ENCODE results near the gene ANXA3. TPM values are rescaled to one million over a fixed set of nuclear protein-coding genes. Genes with fewer than 3 reads are reported as not detected.

ANXA3 gene
- total RNA-seq, 2 donors from 2014 or later: 13.8 to 20.0 TPM

GRCh38 chr4:78627966-78628678 lies 76.6 kb downstream of the ANXA3 start:
- intact Hi-C loops (cut with DNase I): loop anchor here in 1 of 2 donors (10.0 kb wide), 1 partner anchor 227 kb away; no protein-coding TSS in a partner anchor
- no peak for DNase-seq (ENCODE audit: low spot score)

GRCh38 chr4:78629991-78630541 lies 78.5 kb downstream of the ANXA3 start:
- DNase-seq (ENCODE audit: low spot score): no peak
- intact Hi-C loops (cut with DNase I): loop anchor here in 1 of 2 donors (10.0 kb wide), 1 partner anchor 225 kb away; no protein-coding TSS in a partner anchor

- intact Hi-C loops (cut with DNase I): no loop called here
- no peak for DNase-seq (ENCODE audit: low spot score)
These were observed 79.0 kb downstream of the ANXA3 start for GRCh38 chr4:78630615-78631014.

GRCh38 chr4:78634011-78634664 lies 82.6 kb downstream of the ANXA3 start:
- no peak for DNase-seq (ENCODE audit: low spot score)
- intact Hi-C loops (cut with DNase I): no loop called here

GRCh38 chr4:78638337-78639172 lies 87.0 kb downstream of the ANXA3 start:
- intact Hi-C loops (cut with DNase I): no loop called here

GRCh38 chr4:78640714-78641113 lies 89.1 kb downstream of the ANXA3 start:
- no peak for DNase-seq (ENCODE audit: low spot score)
- intact Hi-C loops (cut with DNase I): loop anchor here in 1 of 2 donors (5.0 kb wide), 1 partner anchor 227 kb away; no protein-coding TSS in a partner anchor

More at GRCh38 chr4:78638337-78639172, 87.0 kb downstream of the ANXA3 start:
- DNase-seq (ENCODE audit: low spot score): no peak

- DNase-seq (ENCODE audit: low spot score): no peak
- intact Hi-C loops (cut with DNase I): loop anchor here in 1 of 2 donors (5.0 kb wide), 1 partner anchor 224 kb away; no protein-coding TSS in a partner anchor
These were observed 91.4 kb downstream of the ANXA3 start for GRCh38 chr4:78642934-78643333.

- intact Hi-C loops (cut with DNase I): loop anchor here in 1 of 2 donors (5.0 kb wide), 1 partner anchor 223 kb away; no protein-coding TSS in a partner anchor
- no peak for DNase-seq (ENCODE audit: low spot score)
These were observed 92.6 kb downstream of the ANXA3 start for GRCh38 chr4:78644063-78644691.

GRCh38 chr4:78644744-78645330 lies 93.3 kb downstream of the ANXA3 start:
- no peak for DNase-seq (ENCODE audit: low spot score)
- intact Hi-C loops (cut with DNase I): loop anchor here in 1 of 2 donors (5.0 kb wide), 1 partner anchor 222 kb away; no protein-coding TSS in a partner anchor

- intact Hi-C loops (cut with DNase I): no loop called here
These were observed 94.5 kb downstream of the ANXA3 start for GRCh38 chr4:78645853-78646757.

GRCh38 chr4:78647272-78647671 lies 95.7 kb downstream of the ANXA3 start:
- DNase-seq (ENCODE audit: low spot score): no peak
- intact Hi-C loops (cut with DNase I): no loop called here

More at GRCh38 chr4:78645853-78646757, 94.5 kb downstream of the ANXA3 start:
- peak; percentile 93 for DNase-seq (ENCODE audit: low spot score)

- DNase-seq (ENCODE audit: low spot score): no peak
- intact Hi-C loops (cut with DNase I): no loop called here
These were observed 97.2 kb downstream of the ANXA3 start for GRCh38 chr4:78648640-78649363.

GRCh38 chr4:78650106-78651024 lies 98.8 kb downstream of the ANXA3 start:
- intact Hi-C loops (cut with DNase I): no loop called here
- no peak for DNase-seq (ENCODE audit: low spot score)

- DNase-seq (ENCODE audit: low spot score): no peak
- intact Hi-C loops (cut with DNase I): no loop called here
These were observed 99.8 kb downstream of the ANXA3 start for GRCh38 chr4:78651250-78651860.

GRCh38 chr4:78652282-78652876 lies 100.8 kb downstream of the ANXA3 start:
- no peak for DNase-seq (ENCODE audit: low spot score)
- intact Hi-C loops (cut with DNase I): no loop called here

Data from posterior vena cava (tissue), 2 donors.